ENCODE results near the gene NRG2. TPM values are rescaled to one million over a fixed set of nuclear protein-coding genes. Genes with fewer than 3 reads are reported as not detected.

Gene NRG2
- total RNA-seq, 1 donor from 2014 or later, result 0.81 TPM

DNA sequence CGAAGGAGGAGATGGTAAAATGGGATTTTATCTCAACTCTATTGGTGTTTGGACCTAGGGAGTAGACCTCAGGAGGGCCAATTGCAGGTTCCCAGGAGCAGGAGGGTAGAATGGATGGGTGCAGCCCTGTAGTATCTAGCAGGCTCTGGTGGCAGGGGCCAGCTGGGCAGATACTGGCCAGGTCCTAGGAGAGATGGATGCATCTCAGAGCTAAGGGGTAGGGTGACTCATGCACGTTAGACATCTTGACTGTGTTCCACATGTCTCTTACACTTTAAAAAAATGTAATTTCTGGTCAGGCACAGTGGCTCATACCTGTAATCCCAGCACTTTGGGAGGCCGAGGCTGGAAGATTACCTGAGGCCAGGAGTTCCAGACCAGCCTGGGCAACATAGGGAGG lies 225.1 kb downstream of the NRG2 start:
- DNase-seq, result no peak

DNA sequence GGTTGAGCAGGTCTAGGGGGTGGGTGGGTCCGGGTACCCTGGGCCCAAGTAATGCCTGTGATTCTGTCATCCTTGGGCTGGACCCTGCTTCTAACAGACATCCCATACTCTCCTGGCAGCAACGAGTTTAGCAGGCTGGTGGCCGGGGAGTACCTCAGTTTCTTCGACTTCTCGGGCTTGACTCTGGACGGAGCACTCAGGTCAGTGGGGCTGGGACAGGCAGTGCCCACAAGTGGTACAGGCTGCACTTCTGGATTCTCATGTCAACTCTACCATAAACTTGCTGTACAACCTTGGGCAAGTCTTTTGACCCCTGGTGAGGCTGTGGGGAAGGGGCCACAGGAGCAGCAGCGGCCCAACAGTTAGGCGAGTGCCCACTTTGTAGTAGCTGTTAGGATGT lies 225.7 kb downstream of the NRG2 start:
- Mint-ChIP-seq H3K9me3 (ENCODE audit: unreplicated experiment) (peaks cover 3% of the 10 kb centered on the region), H3K27me3 (ENCODE audit: unreplicated experiment) (peaks cover 15% of the 10 kb centered on the region), H3K4me3 (ENCODE audit: unreplicated experiment) (no peak overlapping the region), H3K4me1 (ENCODE audit: low read depth, unreplicated experiment) (no peaks in the 10 kb centered on the region), H3K36me3 (ENCODE audit: unreplicated experiment) (peaks cover 5% of the 10 kb centered on the region), H3K27ac (ENCODE audit: unreplicated experiment) (no peak overlapping the region)
- TF ChIP-seq, protein P1, sequence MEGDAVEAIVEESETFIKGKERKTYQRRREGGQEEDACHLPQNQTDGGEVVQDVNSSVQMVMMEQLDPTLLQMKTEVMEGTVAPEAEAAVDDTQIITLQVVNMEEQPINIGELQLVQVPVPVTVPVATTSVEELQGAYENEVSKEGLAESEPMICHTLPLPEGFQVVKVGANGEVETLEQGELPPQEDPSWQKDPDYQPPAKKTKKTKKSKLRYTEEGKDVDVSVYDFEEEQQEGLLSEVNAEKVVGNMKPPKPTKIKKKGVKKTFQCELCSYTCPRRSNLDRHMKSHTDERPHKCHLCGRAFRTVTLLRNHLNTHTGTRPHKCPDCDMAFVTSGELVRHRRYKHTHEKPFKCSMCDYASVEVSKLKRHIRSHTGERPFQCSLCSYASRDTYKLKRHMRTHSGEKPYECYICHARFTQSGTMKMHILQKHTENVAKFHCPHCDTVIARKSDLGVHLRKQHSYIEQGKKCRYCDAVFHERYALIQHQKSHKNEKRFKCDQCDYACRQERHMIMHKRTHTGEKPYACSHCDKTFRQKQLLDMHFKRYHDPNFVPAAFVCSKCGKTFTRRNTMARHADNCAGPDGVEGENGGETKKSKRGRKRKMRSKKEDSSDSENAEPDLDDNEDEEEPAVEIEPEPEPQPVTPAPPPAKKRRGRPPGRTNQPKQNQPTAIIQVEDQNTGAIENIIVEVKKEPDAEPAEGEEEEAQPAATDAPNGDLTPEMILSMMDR (IDR thresholded peaks at IDR 0.05; ENCODE audit: partially characterized antibody, unreplicated experiment), result no peak
- no peak for DNase-seq

More for the DNA sequence above, 225.1 kb downstream of the NRG2 start:
- no peak overlapping the region for H3K27ac Mint-ChIP-seq (ENCODE audit: unreplicated experiment)
- H3K4me3 Mint-ChIP-seq (ENCODE audit: unreplicated experiment), result no peak overlapping the region
- H3K36me3 Mint-ChIP-seq (ENCODE audit: unreplicated experiment), result peaks cover 5% of the 10 kb centered on the region
- peaks cover 3% of the 10 kb centered on the region for H3K9me3 Mint-ChIP-seq (ENCODE audit: unreplicated experiment)
- TF ChIP-seq, protein P1 (IDR thresholded peaks at IDR 0.05; ENCODE audit: partially characterized antibody, unreplicated experiment), result no peak
- no peaks in the 10 kb centered on the region for H3K4me1 Mint-ChIP-seq (ENCODE audit: low read depth, unreplicated experiment)
- peaks cover 13% of the 10 kb centered on the region for H3K27me3 Mint-ChIP-seq (ENCODE audit: unreplicated experiment)

DNA sequence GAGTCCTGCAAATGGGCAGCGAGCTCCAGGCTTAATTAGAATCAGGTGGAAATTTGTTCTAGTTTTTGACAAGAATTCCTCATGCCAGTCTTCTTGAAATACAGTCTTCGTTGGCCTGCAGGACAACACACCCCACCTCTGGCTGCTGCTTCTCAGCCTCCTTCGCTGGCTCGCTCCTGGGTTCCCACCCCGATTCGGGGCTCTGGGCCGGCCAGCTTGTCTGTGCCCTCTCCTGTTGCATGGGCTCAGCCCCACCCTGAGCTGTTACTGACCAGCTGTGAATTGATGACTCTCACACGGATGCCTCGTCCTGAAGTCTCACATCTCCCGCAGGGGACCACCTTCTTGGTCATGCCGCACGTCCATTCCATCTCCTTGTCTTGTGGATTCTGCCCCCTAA lies 226.5 kb downstream of the NRG2 start:
- H3K9me3 Mint-ChIP-seq (ENCODE audit: unreplicated experiment), result peaks cover 5% of the 10 kb centered on the region
- TF ChIP-seq, protein P1 (IDR thresholded peaks at IDR 0.05; ENCODE audit: partially characterized antibody, unreplicated experiment), result no peak
- H3K4me3 Mint-ChIP-seq (ENCODE audit: unreplicated experiment), result no peak overlapping the region
- H3K4me1 Mint-ChIP-seq (ENCODE audit: low read depth, unreplicated experiment), result no peaks in the 10 kb centered on the region
- peak; percentile 3 for DNase-seq
- H3K27ac Mint-ChIP-seq (ENCODE audit: unreplicated experiment), result no peak overlapping the region
- H3K27me3 Mint-ChIP-seq (ENCODE audit: unreplicated experiment), result peaks cover 15% of the 10 kb centered on the region
- H3K36me3 Mint-ChIP-seq (ENCODE audit: unreplicated experiment), result peaks cover 5% of the 10 kb centered on the region

DNA sequence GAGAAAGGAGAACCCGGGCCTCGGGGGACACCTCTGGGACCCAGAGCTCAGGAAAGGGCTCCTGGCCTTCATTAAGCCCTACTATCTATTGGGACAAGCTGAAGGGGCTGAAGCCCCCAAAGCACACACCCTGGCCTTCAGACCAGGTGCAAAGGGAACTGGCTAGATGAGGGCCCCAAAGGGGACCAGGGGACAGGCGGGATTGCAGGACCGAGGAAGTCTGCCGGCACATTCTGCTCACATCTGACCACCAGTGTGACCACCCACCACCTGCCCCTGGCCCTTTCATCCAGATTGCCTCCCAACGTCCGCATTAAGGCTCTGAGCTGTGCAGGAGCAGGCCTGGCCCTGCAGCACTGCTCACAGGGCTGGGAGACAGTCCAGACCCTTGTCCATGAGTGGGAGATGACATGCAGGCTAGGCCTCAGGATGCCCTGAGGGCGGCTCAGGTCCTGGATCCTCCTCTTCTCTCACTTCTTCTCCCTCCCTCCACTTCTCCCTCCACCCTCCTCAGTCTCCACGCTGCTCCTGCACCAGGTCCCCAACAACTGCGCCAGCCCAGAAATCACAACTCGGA lies 228.3 kb downstream of the NRG2 start:
- no peak for DNase-seq
- Mint-ChIP-seq H3K36me3 (ENCODE audit: unreplicated experiment) (peaks cover 5% of the 10 kb centered on the region), H3K27me3 (ENCODE audit: unreplicated experiment) (peaks cover 12% of the 10 kb centered on the region), H3K27ac (ENCODE audit: unreplicated experiment) (no peak overlapping the region), H3K4me1 (ENCODE audit: low read depth, unreplicated experiment) (no peaks in the 10 kb centered on the region), H3K9me3 (ENCODE audit: unreplicated experiment) (peaks cover 5% of the 10 kb centered on the region), H3K4me3 (ENCODE audit: unreplicated experiment) (no peak overlapping the region)
- TF ChIP-seq, protein P1 (IDR thresholded peaks at IDR 0.05; ENCODE audit: partially characterized antibody, unreplicated experiment), result no peak

DNA sequence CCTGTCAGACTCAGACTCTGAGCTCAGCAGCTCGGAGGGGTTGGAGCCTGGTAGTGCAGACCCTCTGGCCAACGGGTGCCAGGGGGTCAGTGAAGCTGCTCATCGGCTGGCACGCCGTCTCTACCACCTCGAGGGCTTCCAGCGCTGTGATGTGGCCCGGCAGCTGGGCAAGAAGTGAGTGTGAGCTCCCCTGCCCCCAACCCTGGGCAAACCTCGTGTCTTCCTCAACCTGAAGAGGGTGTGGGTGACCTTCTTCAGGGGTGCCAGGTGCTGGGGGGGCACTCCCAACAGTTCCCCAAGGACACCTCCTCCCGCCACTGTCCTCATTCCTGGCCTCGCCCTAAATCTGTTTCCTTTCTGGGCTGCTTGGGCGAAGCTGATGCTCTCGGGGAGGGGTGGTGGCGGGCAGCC lies 228.9 kb downstream of the NRG2 start:
- Mint-ChIP-seq H3K4me1 (ENCODE audit: low read depth, unreplicated experiment) (no peaks in the 10 kb centered on the region), H3K27ac (ENCODE audit: unreplicated experiment) (no peak overlapping the region), H3K36me3 (ENCODE audit: unreplicated experiment) (peaks cover 5% of the 10 kb centered on the region), H3K9me3 (ENCODE audit: unreplicated experiment) (peaks cover 5% of the 10 kb centered on the region), H3K27me3 (ENCODE audit: unreplicated experiment) (peaks cover 11% of the 10 kb centered on the region), H3K4me3 (ENCODE audit: unreplicated experiment) (no peak overlapping the region)
- DNase-seq, result no peak
- TF ChIP-seq, protein P1 (IDR thresholded peaks at IDR 0.05; ENCODE audit: partially characterized antibody, unreplicated experiment), result no peak
